ENCODE results near the gene HPSE2.

HPSE2 gene

GRCh38 chr10:98666276-98666675, 569.4 kb downstream of the HPSE2 start:
- peak; percentile 12 for DNase-seq

DNA sequence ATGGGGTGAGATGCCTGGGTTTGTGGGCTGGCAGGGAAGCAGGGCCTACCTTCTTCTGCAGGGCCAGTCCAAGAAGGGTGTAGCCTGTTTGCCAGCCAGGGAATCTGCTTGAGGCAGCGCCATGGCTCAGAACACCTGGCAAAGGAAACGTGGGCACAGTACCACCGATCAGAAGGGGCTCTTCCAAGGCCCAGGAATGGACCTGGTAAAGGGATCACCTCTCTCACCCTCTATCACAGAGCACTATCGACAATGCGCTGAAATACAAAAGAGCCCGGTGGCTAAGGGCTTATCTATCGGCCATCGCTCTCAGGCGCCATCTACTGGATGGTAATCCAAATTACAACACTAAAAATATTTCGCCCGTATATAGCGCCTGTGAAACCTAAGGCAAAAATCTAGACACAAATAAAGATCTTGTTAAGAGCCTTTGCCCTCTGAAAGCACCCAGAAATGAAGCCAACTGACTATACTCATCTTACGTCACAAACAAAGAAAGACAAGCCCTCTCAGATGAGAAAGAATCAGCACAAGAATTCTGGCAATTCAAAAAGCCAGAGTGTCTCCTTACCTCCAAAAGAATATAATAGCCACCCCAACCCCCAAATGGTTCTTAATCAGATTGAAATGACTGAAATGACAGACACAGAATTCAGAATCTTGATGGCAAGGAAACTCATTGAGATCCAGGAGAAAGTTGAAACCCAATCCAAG, 571.2 kb downstream of the HPSE2 start:
- DNase-seq: peak; percentile 17

DNA sequence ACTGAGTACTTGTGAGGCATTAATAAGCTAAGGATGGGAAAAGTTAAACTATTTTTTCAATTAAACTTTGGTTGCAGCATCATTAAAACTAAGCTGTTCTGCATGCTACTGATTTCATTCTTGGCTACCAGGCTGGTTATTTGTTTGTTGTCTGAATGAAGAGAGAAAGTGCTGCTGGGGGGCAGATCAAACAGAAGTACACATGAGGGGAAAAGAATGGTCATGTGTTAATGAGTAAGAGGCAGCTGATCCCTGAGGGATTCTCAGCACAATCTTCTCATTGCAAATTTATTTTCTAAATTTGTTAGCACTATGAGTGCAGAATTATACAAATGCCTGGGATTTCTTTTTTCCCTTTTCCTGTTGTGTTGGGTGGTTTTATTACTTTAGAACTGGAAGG, 575.7 kb downstream of the HPSE2 start:
- DNase-seq: no peak

GRCh38 chr10:98655492-98655891, 580.2 kb downstream of the HPSE2 start:
- DNase-seq: no peak

DNA sequence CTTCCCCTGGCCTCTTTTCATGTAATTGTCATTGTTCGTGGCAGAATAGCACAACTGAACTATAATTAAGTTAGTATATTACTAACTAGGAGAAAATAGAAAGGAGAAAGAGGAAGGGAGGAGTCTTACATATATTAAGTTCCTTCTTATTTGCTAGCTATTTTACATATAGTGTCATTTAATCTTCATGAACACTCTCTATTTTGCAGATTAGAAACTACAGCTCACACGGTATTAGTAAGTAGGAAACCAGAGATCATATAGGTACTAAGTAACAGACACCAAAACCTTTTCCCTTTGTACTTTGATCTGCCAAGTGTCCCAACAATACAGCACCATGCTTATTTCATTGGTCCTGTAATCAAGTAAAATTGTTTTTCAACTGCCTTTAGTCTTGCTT, 586.5 kb downstream of the HPSE2 start:
- no peak for DNase-seq

DNA sequence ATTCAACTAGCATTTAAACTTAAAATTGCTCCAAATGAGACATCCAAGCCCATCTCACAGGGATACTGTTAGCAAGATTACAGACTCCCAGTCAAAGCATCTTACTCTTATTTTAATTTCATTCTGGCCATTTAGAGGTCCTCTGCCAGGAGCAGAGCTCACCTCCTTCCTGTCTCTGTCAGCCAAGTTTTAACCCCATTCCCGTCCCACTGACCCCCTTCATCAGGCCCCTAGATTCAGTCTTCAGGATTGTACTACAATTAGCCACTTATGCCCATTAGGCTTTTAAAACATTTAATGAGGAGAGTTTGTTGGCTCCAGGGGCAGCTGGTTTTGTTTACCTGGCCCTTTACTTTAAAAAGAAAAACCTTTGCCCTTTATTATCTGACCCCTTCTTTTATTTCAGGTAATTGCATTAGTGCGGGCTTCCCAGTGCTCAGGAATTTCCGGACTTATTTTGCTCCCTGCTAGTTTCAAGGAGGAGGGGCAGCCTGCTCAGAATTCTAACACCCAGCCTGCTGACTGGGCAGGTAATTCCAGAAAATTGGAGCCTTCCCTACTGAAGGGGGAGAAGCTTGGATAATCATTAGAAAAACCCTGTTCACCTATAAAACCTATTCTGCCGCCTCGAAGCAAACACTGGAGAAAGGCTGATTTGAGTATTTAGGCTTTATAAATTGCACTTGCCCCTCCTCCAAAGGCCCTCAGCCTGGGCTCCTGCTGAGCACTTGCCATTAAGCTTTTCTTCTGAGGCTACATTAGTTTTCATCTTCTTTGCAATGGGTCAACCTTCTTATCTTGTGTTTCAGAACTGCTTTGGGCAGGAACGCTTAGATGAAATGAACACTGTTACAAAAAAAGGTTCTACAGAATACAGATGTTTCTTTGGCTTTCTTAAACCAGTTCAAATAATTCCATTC, 588.4 kb downstream of the HPSE2 start:
- no peak for DNase-seq

- DNase-seq: no peak
Measured at GRCh38 chr10:98644466-98644865, 591.2 kb downstream of the HPSE2 start.

GRCh38 chr10:98642281-98642680, 593.4 kb downstream of the HPSE2 start:
- DNase-seq: peak; percentile 26

DNA sequence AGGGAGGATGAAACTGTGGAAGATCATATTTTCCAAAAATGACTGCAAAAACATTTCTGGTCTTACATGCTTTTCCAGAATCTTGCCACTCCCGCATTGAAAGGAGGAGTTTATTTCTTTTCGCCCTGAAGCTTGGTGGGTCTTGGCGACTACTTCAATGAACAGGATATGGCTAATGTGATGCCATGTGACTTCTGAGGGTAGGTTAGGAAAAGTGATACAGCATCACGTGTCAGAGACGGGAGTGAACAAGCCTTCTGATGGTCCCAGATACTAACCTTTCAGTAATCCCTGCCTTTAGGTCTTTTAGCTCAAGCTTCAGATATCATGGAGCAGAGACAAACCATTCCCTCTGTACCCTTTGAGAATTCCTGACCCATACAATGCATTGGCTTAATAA, 596.7 kb downstream of the HPSE2 start:
- DNase-seq: no peak

DNA sequence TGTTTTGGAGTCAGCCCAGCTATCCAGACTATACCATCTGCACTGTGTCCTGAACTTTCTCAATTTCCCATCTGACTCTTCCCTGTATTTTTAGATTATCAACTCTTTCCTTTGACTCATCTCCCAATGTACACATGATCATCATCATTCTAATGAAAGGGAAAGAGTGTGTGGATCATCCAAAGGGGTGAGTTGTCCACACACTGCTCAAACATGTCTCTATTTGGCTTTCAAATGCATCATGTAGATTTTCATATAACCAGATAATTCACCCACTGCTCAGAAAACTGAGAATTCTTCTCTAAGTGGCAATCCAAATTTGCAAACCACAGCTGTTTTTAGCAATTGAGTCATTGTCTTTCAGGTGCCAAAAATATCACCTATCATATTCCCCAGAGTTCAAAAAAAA, 598.7 kb downstream of the HPSE2 start:
- peak; percentile 4 for DNase-seq

DNA sequence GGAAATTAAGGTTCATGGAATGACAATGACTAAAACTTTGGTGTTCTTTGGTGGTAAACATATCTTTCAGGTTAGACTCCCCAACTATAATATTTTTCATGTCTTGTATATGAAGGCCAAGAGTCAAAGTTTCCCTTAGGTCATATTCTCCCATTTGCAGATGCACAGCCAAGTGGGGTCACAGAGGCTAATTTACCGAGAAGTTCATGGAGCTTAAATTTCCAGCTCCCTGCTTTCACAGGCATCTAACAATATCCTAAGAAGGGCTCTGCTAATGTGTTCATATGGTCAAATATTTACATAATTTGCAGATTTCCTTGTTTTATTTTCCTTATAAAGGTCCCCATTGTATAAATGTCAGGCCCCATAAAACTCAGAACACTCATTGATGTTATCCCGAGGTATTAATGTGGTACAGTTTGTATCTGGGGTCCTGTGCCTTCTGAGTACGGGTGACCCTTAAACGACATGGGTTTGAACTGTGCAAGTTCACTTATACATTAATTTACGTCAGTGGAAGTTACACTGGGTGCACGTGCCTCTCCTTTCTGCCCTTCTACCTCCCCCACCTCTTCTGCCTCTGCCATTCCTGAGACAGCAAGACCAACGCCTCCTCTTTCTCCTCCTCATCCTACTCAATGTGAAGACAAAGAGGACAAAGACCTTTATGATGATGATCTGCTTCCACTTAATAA, 603.0 kb downstream of the HPSE2 start:
- no peak for DNase-seq

DNA sequence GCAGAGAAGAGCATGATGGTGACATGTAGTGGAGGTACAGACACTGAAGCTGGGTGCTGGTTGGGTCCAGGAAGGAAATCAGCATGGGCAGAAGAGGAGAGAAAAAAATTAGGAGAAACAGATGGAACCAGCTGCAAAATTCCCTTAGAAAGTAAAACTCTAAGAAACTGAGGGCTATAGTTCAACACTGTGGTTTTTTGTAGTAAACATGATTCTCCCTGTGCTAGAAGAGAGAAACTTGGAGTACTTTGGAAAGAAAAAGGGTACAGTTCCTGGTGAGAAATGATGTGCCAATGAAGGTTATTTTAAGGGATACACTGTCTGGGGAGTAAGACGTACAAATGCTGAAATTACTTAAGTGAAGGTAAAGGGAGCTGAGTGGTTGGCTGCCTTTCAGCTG, 607.4 kb downstream of the HPSE2 start:
- DNase-seq: no peak

DNA sequence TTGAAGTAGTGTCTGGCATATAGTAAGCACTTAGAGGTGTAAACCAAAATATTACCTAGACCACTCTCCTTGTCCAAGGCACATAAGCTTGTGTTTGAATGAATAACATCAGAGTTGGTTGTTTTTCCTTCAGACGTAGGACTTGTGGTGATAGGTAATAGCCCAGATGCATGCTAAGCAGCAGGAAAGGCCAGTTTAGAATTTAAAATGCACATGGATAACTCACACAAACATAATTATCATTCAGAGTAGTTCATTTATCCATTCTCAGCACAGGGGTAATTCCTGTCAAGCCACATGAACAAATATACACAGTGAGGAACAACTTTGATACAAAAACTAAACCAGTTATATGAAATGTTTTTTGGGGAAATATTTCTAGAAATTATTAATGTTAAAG, 607.9 kb downstream of the HPSE2 start:
- no peak for DNase-seq

- no peak for DNase-seq
Measured at GRCh38 chr10:98624963-98625362, 610.7 kb downstream of the HPSE2 start.

DNA sequence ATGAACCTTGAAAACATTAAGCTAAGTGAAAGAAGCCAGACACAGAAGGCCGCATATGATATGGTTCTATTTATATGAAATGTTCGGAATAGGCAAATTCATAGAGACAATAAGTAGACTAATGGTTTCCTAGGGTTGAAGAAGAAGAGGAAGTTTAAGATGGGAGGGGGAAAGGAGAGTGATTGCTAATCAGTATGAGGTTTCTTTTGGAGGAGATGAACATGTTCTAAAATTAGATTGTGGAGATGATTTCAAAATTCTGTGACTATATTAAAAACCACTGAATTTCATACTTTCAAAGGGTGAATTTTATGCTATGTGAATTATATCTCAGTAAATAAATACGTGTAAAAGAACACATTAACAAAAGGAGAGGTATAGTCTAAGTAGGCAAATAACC, 612.5 kb downstream of the HPSE2 start:
- no peak for DNase-seq

DNA sequence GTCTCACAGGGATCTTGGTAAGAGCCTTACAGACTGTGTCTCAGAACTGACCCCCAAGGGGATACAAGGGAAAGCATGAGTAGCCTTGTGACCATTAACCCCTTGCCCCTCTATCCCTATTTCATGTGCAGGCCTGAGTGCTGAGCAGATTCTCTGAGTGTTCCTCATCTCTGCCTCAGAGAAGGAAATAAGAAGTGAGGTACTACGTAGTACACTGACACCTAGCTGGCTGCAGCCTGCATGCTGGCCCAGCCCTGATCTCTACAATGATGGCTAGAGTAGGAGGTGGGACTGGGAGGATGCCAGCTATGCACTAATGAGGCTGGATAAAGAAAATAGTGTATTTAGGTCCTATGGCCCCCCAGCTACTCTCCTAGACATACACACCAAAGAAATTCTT, 614.0 kb downstream of the HPSE2 start:
- no peak for DNase-seq

DNA sequence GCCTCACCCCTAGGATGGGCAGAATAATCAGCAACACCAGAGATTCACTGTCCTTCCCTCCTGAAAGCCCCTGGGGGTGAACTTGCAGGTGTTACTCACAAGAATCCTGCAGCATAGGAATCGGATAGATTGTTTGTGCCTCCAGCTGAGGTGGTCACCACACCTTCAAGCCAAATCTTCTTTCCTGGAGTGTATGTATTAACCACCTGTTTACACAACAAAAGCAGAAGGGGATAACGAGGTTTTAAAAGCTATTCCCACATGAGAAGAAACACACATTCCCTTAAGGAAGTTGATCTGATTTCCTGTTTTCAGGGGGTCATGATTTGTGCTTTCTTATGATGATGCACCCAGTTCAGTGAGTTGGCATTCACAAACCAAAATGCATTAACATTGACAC, 615.1 kb downstream of the HPSE2 start:
- no peak for DNase-seq

- DNase-seq: no peak
Measured at GRCh38 chr10:98619446-98619845, 616.2 kb downstream of the HPSE2 start.

DNA sequence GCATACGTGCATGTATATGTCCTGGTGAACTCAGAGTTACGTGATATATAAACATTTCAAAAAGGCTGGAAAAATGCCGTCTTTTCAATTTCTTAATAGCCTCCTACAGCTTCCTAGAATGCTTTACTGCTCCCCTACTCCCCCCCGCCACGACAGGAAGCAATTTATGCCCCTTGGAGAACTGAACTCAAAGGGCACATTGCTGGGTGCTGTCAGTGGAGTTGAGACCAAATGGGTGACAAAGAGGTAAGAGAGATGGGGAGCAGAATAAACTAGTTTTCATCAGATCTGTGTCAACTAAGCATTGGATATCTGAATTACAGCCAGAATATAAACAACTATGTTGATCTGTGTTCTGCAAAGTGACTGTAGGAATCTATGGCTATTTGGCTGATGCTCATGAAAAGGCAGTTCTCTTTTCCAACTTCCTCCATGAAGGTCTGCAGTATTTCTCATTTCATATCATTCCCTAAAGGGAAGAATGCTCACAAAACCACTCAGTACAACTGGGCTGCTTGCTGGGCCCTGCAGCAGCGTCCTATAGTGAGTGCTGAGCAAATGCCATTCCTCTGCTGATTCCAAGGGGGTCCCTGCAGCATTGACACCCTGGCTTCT, 617.6 kb downstream of the HPSE2 start:
- DNase-seq: no peak

- DNase-seq: no peak
Measured at GRCh38 chr10:98613446-98613845, 622.2 kb downstream of the HPSE2 start.

- peak; percentile 7 for DNase-seq
Measured at GRCh38 chr10:98611436-98611835, 624.2 kb downstream of the HPSE2 start.

DNA sequence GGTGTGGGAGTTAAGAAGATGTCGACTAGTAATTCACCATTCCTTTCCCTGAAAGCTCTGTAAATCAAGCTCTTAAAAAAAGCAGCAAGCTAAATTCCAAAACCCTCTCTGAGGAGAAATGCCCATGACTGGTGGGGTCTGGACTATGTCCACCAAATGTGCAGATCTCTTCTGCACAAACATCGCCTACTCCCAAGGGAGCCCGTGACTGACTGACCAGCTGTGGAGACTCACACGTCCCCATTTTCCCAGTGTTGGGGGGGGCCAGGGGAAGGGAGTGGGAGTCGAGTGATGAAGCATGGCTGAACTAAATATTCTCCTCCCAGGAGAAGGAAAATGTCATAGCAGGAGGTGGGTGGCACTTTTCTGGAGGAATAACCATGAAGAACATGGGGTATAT, 624.8 kb downstream of the HPSE2 start:
- DNase-seq: no peak

- no peak for DNase-seq
Measured at GRCh38 chr10:98610301-98610700, 625.4 kb downstream of the HPSE2 start.

Measured in fibroblast of upper back skin (primary cell).